Coronary artery (tissue), 2 donors: ENCODE measurements around the gene AANAT.

Experiments used
- DNase-seq: peaks from one replicate; pipeline ENCODE4 v3.0.0-alpha.2; 2017; ENCODE audit warnings: low spot score
- H3K27ac ChIP-seq, 2 donors: fragments of 200-600 bp; sonication (generic); one replicate each; pipeline ENCODE4 v1.5.1; 2016 to 2019
- H3K4me3 ChIP-seq: fragments of 200-600 bp; sonication (generic); 2 replicates; pipeline ENCODE4 v1.5.1; 2016; ENCODE audit warnings: mild to moderate bottlenecking, moderate library complexity
- TF ChIP-seq, protein P1 (sequence below): fragments of 200-600 bp; sonication (generic); IDR thresholded peaks from one replicate; pipeline ENCODE4 v1.5.1; 2019; ENCODE audit warnings: antibody characterized with exemption

Gene AANAT

DNA sequence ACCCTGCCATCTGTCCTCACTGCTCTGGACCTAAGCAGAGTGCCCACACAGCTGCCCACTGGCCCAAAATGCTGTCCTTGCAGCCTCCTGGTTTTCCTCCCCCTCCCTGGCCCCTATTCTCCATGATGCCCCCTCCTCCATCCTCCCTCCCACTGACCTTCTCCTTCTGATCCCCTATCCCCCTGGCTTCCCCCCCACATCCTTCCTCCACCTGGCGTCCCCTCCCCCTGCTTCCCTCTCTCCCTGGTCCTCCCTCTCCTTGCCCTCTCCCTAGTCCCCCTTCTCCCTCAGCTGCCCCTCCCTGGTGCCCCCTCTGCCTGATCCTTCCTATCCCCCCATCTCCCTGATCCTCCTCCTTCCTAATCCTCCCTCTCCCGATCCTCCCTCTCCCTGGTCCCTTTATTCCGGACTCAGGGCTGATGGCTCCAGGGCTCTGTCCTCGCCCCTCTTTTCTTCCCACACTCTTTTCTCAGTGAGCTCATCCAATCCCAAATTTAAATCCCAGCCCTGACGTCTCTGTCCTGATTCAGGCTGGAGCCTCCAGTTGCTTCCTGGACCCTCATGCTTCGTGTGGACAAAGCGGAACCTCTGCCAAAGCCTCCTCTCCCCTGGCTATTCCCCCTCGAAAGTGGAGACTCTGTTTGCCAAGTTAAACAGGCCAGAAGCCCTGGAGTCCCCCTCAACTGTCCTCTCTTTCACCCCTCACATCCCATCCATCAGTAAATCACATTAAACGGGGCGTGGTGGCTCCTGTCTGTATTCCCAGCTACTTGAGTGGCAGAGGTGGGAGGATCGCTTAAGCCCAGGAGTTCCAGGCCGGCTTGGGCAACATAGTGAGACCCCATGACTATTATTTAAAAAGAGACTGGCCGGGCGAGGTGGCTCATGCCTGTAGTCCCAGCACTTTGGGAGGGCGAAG, 51.9 kb downstream of the AANAT start:
- Histone ChIP-seq H3K27ac (no peak overlapping the region), H3K4me3 (no peak overlapping the region)
- DNase-seq, result no peak
- TF ChIP-seq, protein P1, sequence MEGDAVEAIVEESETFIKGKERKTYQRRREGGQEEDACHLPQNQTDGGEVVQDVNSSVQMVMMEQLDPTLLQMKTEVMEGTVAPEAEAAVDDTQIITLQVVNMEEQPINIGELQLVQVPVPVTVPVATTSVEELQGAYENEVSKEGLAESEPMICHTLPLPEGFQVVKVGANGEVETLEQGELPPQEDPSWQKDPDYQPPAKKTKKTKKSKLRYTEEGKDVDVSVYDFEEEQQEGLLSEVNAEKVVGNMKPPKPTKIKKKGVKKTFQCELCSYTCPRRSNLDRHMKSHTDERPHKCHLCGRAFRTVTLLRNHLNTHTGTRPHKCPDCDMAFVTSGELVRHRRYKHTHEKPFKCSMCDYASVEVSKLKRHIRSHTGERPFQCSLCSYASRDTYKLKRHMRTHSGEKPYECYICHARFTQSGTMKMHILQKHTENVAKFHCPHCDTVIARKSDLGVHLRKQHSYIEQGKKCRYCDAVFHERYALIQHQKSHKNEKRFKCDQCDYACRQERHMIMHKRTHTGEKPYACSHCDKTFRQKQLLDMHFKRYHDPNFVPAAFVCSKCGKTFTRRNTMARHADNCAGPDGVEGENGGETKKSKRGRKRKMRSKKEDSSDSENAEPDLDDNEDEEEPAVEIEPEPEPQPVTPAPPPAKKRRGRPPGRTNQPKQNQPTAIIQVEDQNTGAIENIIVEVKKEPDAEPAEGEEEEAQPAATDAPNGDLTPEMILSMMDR, result no peak
